HG02798 (cell line): ENCODE data around the gene PRKAA2.

Source experiments
- ATAC-seq: cut with Tn5 transposase; IDR thresholded peaks from one replicate; pipeline ENCODE4 v1.9.1; 2021; ENCODE audit warnings: mild to moderate bottlenecking; ENCODE audit not compliant: unreplicated experiment, poor library complexity

The PRKAA2 gene

GRCh38 chr1:56654126-56654923 lies 9.2 kb downstream of the PRKAA2 start:
- no peak for ATAC-seq

- ATAC-seq = no peak
Observed at GRCh38 chr1:56655991-56656613, 11.0 kb downstream of the PRKAA2 start.

GRCh38 chr1:56658254-56658653 lies 13.1 kb downstream of the PRKAA2 start:
- no peak for ATAC-seq

- ATAC-seq = no peak
Observed at GRCh38 chr1:56660293-56660692, 15.2 kb downstream of the PRKAA2 start.

- ATAC-seq = no peak
Observed at GRCh38 chr1:56663846-56664245, 18.7 kb downstream of the PRKAA2 start.

GRCh38 chr1:56665384-56665783 lies 20.3 kb downstream of the PRKAA2 start:
- no peak for ATAC-seq

- no peak for ATAC-seq
Observed at GRCh38 chr1:56666112-56666608, 21.0 kb downstream of the PRKAA2 start.

GRCh38 chr1:56670350-56670749 lies 25.2 kb downstream of the PRKAA2 start:
- ATAC-seq = no peak

GRCh38 chr1:56671085-56671484 lies 26.0 kb downstream of the PRKAA2 start:
- no peak for ATAC-seq

- no peak for ATAC-seq
Observed at GRCh38 chr1:56671542-56671941, 26.4 kb downstream of the PRKAA2 start.

- no peak for ATAC-seq
Observed at GRCh38 chr1:56672579-56672978, 27.5 kb downstream of the PRKAA2 start.

GRCh38 chr1:56675763-56676162 lies 30.6 kb downstream of the PRKAA2 start:
- ATAC-seq = no peak

- no peak for ATAC-seq
Observed at GRCh38 chr1:56676571-56677035, 31.5 kb downstream of the PRKAA2 start.

GRCh38 chr1:56683569-56683968 lies 38.5 kb downstream of the PRKAA2 start:
- no peak for ATAC-seq

GRCh38 chr1:56686169-56686568 lies 41.1 kb downstream of the PRKAA2 start:
- ATAC-seq = no peak

- peak; percentile 76 for ATAC-seq
Observed at GRCh38 chr1:56688522-56689026, 43.5 kb downstream of the PRKAA2 start.

- ATAC-seq = no peak
Observed at GRCh38 chr1:56696663-56697062, 51.5 kb downstream of the PRKAA2 start.

- no peak for ATAC-seq
Observed at GRCh38 chr1:56703747-56704146, 58.6 kb downstream of the PRKAA2 start.

GRCh38 chr1:56707379-56707778 lies 62.3 kb downstream of the PRKAA2 start:
- ATAC-seq = no peak

GRCh38 chr1:56709269-56709880 lies 64.3 kb downstream of the PRKAA2 start:
- ATAC-seq = peak; percentile 62

- ATAC-seq = no peak
Observed at GRCh38 chr1:56709995-56710394, 64.9 kb downstream of the PRKAA2 start.
